GM12872 (cell line): ENCODE measurements around the gene TTC4.

Source experiments
- CTCF ChIP-seq: IDR thresholded peaks from 3 replicates; pipeline ENCODE4 v1.5.1; 2011; ENCODE audit warnings: low read depth, mild to moderate bottlenecking, low read length, moderate library complexity; ENCODE audit not compliant: insufficient read depth

TTC4 gene

DNA sequence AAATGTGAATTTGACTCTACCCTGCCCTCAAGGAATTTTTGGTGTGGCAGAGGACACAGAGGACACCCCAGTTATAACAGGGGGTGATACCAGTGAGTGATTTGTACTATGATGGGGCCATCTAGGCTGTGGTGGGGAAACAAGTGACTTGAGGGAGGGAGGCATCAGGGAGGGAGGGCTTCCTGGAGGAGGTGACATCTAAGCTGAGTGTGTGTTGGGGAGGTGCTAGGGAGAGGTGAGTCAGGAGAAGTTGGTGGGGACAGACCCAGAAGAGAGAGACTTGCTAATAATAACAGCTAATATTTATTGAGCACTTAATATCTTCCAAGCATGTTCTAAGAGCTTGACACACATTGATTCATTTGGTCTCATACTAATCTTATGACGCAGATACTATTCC, 19.9 kb upstream of the TTC4 start:
- TF ChIP-seq CTCF = no peak

GRCh38 chr1:54696262-54696661, 19.4 kb upstream of the TTC4 start:
- no peak for TF ChIP-seq CTCF

DNA sequence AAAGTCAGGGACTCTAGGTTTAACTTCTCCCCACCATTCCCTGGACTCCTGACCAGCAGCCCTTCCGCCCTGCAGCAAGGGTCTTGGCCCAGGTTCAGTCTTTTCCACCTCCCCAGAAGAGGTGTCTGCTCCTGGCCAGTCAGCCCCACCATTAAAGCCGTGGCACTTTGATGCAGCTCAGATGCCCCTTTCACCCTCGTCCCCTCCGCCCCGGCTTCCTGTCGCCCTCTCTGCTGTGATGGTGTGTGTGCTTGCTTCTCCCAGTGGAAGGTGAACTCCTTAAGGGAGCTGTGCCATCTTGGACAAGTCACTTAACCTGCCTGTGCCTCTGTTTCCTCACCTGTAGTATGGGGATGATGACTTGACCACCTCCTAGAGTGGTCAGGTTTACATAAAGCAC, 17.8 kb upstream of the TTC4 start:
- no peak for TF ChIP-seq CTCF

DNA sequence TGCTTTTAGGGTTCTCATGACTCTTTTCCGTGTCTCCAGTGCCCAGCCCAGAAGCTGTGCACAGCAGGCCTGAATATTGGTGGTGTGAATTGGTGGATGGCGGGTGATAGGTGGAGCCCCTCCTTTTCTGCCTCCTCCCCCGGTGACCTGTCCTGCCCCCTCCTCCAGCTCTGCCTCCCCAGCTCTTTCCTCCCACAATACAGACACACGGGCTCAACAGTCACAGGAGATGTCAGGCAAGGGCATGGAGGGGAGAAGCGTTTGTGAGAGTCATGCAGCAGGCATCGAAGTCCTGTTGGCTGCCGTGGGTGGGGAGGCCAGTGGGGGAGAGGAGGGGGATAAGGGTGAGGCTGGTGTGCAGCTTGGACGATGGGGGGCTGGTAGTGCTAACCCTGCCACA, 17.3 kb upstream of the TTC4 start:
- TF ChIP-seq CTCF = no peak

DNA sequence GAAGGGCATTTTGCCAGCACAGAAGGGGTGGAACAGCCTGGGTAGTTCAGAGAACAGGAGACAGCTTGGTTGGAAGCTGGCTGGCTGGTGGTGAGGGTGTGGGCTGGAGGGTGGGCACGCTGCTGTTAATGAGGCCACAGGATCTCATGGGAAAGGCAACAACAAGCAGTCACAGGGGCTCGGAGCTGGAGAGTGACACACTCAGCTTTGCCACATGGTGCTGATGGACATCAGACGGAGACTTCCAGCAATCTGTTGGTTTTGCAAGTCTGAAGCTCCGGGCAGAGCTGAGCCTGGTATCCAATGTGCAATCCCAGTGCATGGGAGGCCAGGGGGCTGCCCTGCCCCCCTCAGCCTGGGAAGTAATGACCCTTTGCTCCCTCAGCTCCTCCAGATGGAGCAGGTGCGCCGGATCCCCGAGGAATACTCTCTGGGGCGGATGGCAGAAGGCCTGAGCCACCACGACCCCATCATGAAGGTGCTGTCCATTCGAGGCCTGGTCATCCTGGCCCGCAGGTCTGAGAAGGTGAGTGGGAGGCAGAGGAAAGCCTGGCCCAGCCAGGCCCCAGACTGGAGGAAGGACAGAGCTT, 15.6 kb upstream of the TTC4 start:
- TF ChIP-seq CTCF = no peak

DNA sequence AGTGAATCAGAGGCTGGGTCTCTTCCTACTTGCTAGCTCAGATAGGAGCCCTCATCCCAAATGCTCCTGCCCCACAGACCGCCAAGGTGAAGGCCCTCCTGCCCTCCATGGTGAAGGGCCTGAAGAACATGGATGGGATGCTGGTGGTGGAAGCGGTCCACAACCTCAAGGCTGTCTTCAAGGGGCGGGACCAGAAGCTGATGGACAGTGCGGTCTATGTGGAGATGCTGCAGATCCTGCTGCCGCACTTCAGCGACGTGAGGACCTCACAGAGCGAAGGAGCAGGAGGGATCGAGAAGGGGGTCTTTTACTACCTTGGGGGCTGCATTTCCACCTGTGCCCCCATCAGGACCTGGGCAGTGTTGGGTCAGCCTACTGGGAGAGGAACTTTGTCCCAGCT, 14.6 kb upstream of the TTC4 start:
- no peak for TF ChIP-seq CTCF

DNA sequence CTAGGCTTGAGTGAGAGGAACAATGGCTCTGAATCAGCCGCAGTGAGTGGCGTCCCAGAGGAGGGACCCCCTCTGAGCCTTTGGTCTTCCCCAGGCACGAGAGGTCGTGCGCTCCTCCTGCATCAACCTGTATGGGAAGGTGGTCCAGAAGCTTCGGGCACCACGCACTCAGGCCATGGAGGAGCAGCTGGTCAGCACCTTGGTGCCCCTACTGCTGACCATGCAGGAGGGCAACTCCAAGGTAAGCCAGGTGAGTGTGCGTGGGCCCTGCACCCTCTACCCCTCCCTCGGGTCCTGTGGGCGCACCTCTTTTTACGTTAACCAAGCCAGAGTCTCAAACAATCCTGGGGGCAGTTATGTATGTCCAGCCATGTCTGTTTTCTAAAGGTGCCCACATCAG, 13.7 kb upstream of the TTC4 start:
- no peak for TF ChIP-seq CTCF
